GM23248 (cell line): Measurements from ENCODE around the gene CRYBB2. TPM values are rescaled to one million over a fixed set of nuclear protein-coding genes. Genes with fewer than 3 reads are reported as not detected.
A peak's percentile ranks its signal among the peaks of the same experiment; 100 is the strongest.
"Not testable (repeated sequence)": the region's sequence is repeated elsewhere in the genome, so short reads cannot be mapped to it uniquely, and the experiment has no call there.

Experiments
- DNase-seq: peaks from one replicate; pipeline ENCODE4 v3.0.0-alpha.2; 2015
- H2AFZ ChIP-seq: fragments of 200-600 bp; sonication (generic); 2 replicates; pipeline ENCODE4 v1.6.1; 2016; ENCODE audit warnings: antibody characterized with exemption
- H3F3A ChIP-seq: fragments of 200-600 bp; sonication (generic); 2 replicates; pipeline ENCODE4 v1.6.1; 2016; ENCODE audit warnings: mild to moderate bottlenecking, antibody characterized with exemption, mixed run types; ENCODE audit not compliant: insufficient read depth
- H3K27ac ChIP-seq: fragments of 200-600 bp; sonication (generic); 2 replicates; pipeline ENCODE4 v1.5.1; 2016; ENCODE audit warnings: mild to moderate bottlenecking
- H3K27me3 ChIP-seq: fragments of 200-600 bp; sonication (generic); replicated peaks from 2 replicates; pipeline ENCODE4 v1.6.1; 2016; ENCODE audit warnings: mild to moderate bottlenecking; ENCODE audit not compliant: insufficient read depth
- H3K36me3 ChIP-seq: fragments of 200-600 bp; sonication (generic); 2 replicates; pipeline ENCODE4 v1.6.1; 2016; ENCODE audit warnings: low read depth, mild to moderate bottlenecking
- H3K4me1 ChIP-seq: fragments of 200-600 bp; sonication (generic); 2 replicates; pipeline ENCODE4 v1.6.1; 2016; ENCODE audit warnings: mild to moderate bottlenecking; ENCODE audit not compliant: insufficient read depth
- H3K4me2 ChIP-seq: fragments of 200-600 bp; sonication (generic); one replicate; pipeline ENCODE4 v1.6.1; 2016; ENCODE audit warnings: mild to moderate bottlenecking; ENCODE audit not compliant: unreplicated experiment
- H3K4me3 ChIP-seq: fragments of 200-600 bp; sonication (generic); 2 replicates; pipeline ENCODE4 v1.5.1; 2016; ENCODE audit warnings: mild to moderate bottlenecking
- H3K79me2 ChIP-seq: fragments of 200-600 bp; sonication (generic); 2 replicates; pipeline ENCODE4 v1.6.1; 2016; ENCODE audit warnings: mild to moderate bottlenecking; ENCODE audit not compliant: insufficient read depth
- H3K9ac ChIP-seq: fragments of 200-600 bp; sonication (generic); 2 replicates; pipeline ENCODE4 v1.6.1; 2016; ENCODE audit warnings: mild to moderate bottlenecking
- H3K9me2 ChIP-seq: fragments of 200-600 bp; sonication (generic); 2 replicates; pipeline ENCODE4 v1.6.1; 2016; ENCODE audit warnings: mixed run types, mild to moderate bottlenecking, moderate library complexity; ENCODE audit not compliant: insufficient read depth
- H3K9me3 ChIP-seq: fragments of 200-600 bp; sonication (generic); one replicate; pipeline ENCODE4 v1.6.1; 2017; ENCODE audit warnings: low read depth
- H4K20me1 ChIP-seq: fragments of 200-600 bp; sonication (generic); 2 replicates; pipeline ENCODE4 v1.6.0; 2016; ENCODE audit not compliant: insufficient read depth
- EZH2 ChIP-seq: fragments of 200-600 bp; sonication (generic); IDR thresholded peaks from 2 replicates; pipeline ENCODE4 v1.6.1; 2018; ENCODE audit warnings: antibody characterized with exemption, mild to moderate bottlenecking; ENCODE audit not compliant: insufficient read depth, poor library complexity, severe bottlenecking
- EZH2phosphoT487 ChIP-seq: fragments of 200-600 bp; sonication (generic); IDR thresholded peaks from 2 replicates; pipeline ENCODE4 v1.6.1; 2018; ENCODE audit warnings: antibody characterized with exemption, moderate library complexity, mild to moderate bottlenecking, low read depth; ENCODE audit not compliant: insufficient read depth
- WGBS, 2 experiments: methylation state at CpG; one replicate each; pipeline ENCODE4 v1.1.6; 2015 to 2017; ENCODE audit warnings: low lambda C conversion rate in 2 of 2, low coverage in 1 of 2; ENCODE audit errors: missing lambda C conversion rate in 2 of 2; 5-methylcytosine and 5-hydroxymethylcytosine counted together
- in situ Hi-C: fragments of 300-500 bp; cut with MboI; formaldehyde crosslinking; loops from 2 replicates; pipeline ENCODE4 v1.15.0; 2020
- polyA plus RNA-seq: library from polyadenylated mRNA; unstranded; fragments of >200 nt; fragmentation: Nextera tagmentation; extraction: Ambion mirVana; gene quantifications from 2 replicates; pipeline ENCODE4 v1.2.1, GENCODE V29; 2016
- total RNA-seq: library from RNA; depleted of rRNA; stranded (reverse); fragments of >200 nt; shearing (Covaris generic); gene quantifications from 2 replicates; pipeline ENCODE4 v1.2.3, GENCODE V29; 2014

The CRYBB2 gene
- total and polyA plus RNA-seq, 2 experiments from 2014 or later, result not detected

DNA sequence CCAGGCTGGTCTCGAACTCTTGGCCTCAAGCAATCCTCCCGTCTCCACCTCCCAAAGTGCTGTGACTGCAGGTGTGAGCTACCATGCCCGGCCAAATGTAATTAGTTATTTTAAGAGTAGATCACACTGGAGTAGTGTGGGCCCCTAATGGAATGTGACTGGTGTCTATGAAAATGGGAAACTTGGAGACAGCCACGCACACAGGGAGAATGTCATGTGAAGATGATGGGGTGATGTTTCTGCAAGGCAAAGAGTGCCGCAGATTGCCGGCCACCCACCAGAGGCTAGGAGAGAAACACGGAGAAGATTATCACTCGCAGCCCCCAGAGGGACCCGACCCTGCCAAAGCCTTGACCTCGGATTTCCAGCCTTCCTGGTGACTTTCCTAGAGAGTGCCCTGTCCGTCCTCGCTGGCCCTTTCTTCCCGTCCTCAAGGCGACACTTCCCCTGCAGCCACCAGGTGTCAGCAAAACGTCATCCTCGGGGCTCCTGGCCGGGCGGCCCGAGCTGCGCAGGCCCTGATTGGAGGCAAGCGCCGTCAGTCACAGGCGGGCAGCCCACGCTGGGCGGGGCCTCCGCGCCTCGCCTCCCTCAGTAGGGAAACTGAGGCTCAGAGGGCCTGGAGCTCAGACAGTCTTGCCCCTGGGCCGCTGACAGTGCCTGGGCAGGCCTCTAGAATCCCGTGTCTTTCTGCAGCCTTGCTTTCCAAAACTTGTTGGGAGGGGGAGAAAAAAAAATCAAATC lies 16.3 kb downstream of the CRYBB2 start:
- no peak overlapping the region for H3K27ac ChIP-seq
- no peaks in the 10 kb centered on the region for H3F3A ChIP-seq
- TF ChIP-seq EZH2, result no peak
- no peak for TF ChIP-seq EZH2phosphoT487
- H3K9me3 ChIP-seq, result no peaks in the 10 kb centered on the region
- no peaks in the 10 kb centered on the region for H3K9me2 ChIP-seq
- no peaks in the 10 kb centered on the region for H3K4me1 ChIP-seq
- peak; percentile 71 for DNase-seq
- in situ Hi-C loops, result no loop called here
- no peak overlapping the region for H2AFZ ChIP-seq
- no peaks in the 10 kb centered on the region; the same call in 1 of the 2 replicates for H3K27me3 ChIP-seq
- no peaks in the 10 kb centered on the region for H4K20me1 ChIP-seq
- no peak overlapping the region for H3K4me3 ChIP-seq
- no peak overlapping the region for H3K9ac ChIP-seq
- no peaks in the 10 kb centered on the region for H3K36me3 ChIP-seq
- H3K79me2 ChIP-seq, result no peaks in the 10 kb centered on the region
- WGBS, 2 experiments, result 15% methylated on average over 29 to 30 of the region's 30 CpGs
- no peak overlapping the region for H3K4me2 ChIP-seq

DNA sequence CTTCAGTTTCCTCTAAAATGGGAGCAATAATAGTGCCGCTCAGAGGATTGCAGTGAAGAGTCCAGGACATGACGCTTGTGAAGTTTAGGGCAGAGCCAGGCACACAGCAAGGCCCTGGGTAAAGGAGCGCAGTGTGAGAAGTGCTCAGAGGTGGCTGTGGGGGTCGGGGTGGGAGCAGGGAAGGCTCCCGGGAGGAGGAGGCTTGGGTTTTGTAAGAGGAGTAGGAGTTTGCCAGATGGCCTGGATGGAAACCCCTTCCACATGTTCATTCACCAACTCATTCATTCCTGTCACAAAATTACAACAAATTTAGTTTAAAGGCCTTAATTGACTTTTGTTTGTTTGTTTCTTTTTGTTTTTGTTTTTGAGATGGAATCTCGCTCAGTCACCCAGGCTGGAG lies 17.0 kb downstream of the CRYBB2 start:
- no peaks in the 10 kb centered on the region for H3K36me3 ChIP-seq
- no peaks in the 10 kb centered on the region for H3K9me3 ChIP-seq
- no peaks in the 10 kb centered on the region for H3F3A ChIP-seq
- H3K4me3 ChIP-seq, result no peak overlapping the region
- no peak overlapping the region for H3K9ac ChIP-seq
- TF ChIP-seq EZH2 (no peak), EZH2phosphoT487 (no peak)
- H3K9me2 ChIP-seq, result no peaks in the 10 kb centered on the region
- H3K27ac ChIP-seq, result no peak overlapping the region
- H3K27me3 ChIP-seq, result no peaks in the 10 kb centered on the region; the same call in 1 of the 2 replicates
- H3K79me2 ChIP-seq, result no peaks in the 10 kb centered on the region
- in situ Hi-C loops, result no loop called here
- no peak overlapping the region for H2AFZ ChIP-seq
- no peak overlapping the region for H3K4me2 ChIP-seq
- DNase-seq, result no peak
- 61 to 64% methylated on average over 6 of the region's 6 CpGs for WGBS, 2 experiments
- no peaks in the 10 kb centered on the region for H4K20me1 ChIP-seq
- H3K4me1 ChIP-seq, result no peaks in the 10 kb centered on the region

DNA sequence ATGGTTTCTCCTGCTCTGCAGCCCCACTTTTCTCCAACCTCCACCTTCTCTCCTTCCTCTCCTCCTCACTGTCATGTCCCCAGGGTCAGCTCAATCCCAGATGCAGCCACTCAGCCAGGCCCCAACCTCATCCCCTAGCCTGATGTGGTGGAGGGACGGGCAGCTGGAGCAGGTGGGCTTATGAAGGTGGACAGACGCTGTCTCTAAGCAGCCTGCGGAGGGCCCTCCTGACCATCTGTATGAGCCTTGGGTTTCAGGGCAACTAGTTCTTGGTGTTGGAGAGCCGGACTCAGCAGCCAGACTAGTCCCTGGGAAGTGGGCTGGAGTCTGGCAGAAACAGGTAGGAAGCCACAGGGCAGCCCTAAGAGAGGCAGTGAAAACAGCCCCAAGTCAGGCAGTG lies 18.1 kb downstream of the CRYBB2 start:
- Histone ChIP-seq H3K27ac (no peak overlapping the region), H3K4me3 (no peak overlapping the region), H3K4me2 (no peak overlapping the region), H3K9me3 (no peaks in the 10 kb centered on the region), H3K9ac (no peak overlapping the region), H3K27me3 (no peaks in the 10 kb centered on the region; the same call in 1 of the 2 replicates), H3K4me1 (no peaks in the 10 kb centered on the region), H4K20me1 (no peaks in the 10 kb centered on the region), H3F3A (no peaks in the 10 kb centered on the region), H2AFZ (no peak overlapping the region), H3K79me2 (no peaks in the 10 kb centered on the region), H3K36me3 (no peaks in the 10 kb centered on the region), H3K9me2 (no peaks in the 10 kb centered on the region)
- in situ Hi-C loops, result no loop called here
- no peak for TF ChIP-seq EZH2phosphoT487
- no peak for TF ChIP-seq EZH2
- 42 to 45% methylated on average over 4 of the region's 4 CpGs for WGBS, 2 experiments
- DNase-seq, result no peak

DNA sequence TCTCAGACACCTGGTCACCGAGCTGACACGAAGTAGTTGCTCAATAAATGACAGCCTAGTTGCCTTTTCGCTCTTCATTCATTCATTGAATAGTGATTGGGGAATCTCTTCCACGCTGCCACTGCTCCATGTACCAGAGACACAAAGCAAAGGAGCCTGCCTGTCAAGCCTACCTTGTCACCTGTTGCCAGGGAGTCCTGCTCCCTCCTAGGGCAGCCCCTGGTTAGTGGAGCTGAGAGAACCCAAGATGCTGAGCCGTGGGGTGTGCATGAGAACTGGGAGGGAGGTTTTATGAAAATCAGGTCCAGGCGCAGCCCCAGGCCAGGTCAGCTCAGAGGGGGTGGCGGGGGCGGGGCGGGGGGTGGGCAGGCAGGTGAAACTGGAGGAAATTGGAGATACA lies 18.6 kb downstream of the CRYBB2 start:
- 47 to 49% methylated on average over 7 to 9 of the region's 9 CpGs for WGBS, 2 experiments
- H3K4me1 ChIP-seq, H3K9ac ChIP-seq, in situ Hi-C loops, DNase-seq, H3K4me2 ChIP-seq, H3F3A ChIP-seq, H3K27ac ChIP-seq, H3K27me3 ChIP-seq, H3K79me2 ChIP-seq, H3K36me3 ChIP-seq, H3K4me3 ChIP-seq, H2AFZ ChIP-seq, H4K20me1 ChIP-seq, H3K9me3 ChIP-seq, H3K9me2 ChIP-seq: not testable (repeated sequence)

DNA sequence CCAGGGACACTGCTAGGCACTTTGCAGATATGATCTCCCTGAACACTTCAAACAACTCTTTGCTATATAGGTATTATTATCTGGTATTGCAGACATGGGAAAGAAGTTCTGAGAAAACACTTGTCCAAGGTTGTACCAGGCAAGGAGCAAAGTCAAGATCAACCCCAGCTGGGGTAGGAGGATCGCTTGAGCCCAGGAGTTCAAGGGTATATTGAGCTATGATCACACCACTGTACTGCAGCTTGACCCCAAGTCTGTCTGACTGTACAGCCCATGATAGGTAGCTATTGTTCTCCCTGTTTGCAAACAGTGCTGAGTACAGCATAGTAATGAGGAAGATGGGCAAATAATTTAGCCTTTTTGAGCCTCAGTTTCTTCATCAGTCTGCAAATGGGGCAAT lies 35.7 kb downstream of the CRYBB2 start:
- WGBS, 2 experiments, result 22 to 38% methylated on average over 1 of the region's 1 CpG
- H3K9me2 ChIP-seq, H4K20me1 ChIP-seq, H3K4me1 ChIP-seq, H3K4me3 ChIP-seq, H3K9ac ChIP-seq, in situ Hi-C loops, H3F3A ChIP-seq, H3K27me3 ChIP-seq, H3K27ac ChIP-seq, H2AFZ ChIP-seq, H3K4me2 ChIP-seq, H3K36me3 ChIP-seq, DNase-seq, H3K9me3 ChIP-seq, H3K79me2 ChIP-seq: not testable (repeated sequence)

DNA sequence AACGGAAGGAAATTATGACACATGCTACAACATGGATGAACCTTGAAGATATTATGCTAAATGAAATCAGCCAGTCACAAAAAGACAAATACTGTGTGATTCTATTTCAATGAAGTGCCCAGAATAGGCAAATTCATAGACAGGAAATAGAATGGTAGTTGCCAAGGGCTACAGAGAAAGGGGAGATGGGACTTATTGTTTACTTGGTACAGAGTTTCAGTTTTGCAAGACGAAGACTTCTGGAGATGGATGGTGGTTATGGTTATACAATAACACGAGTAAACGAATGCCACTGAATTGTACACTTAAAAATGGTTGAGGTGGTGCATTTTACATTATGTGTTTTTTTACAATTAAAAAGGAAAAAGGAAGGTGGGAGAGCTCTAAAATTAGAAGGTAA lies 48.1 kb downstream of the CRYBB2 start:
- not testable (repeated sequence) for H3K79me2 ChIP-seq, H3K27me3 ChIP-seq, H3K9me2 ChIP-seq, H4K20me1 ChIP-seq, DNase-seq, H3K36me3 ChIP-seq, H3K4me2 ChIP-seq, H2AFZ ChIP-seq, H3K27ac ChIP-seq, H3F3A ChIP-seq, H3K4me1 ChIP-seq, H3K4me3 ChIP-seq, H3K9me3 ChIP-seq, H3K9ac ChIP-seq
- in situ Hi-C loops, result loop anchor here (5.0 kb wide), 1 partner anchor 255 kb away; no protein-coding TSS in a partner anchor
- 38 to 44% methylated on average over 4 of the region's 4 CpGs for WGBS, 2 experiments

DNA sequence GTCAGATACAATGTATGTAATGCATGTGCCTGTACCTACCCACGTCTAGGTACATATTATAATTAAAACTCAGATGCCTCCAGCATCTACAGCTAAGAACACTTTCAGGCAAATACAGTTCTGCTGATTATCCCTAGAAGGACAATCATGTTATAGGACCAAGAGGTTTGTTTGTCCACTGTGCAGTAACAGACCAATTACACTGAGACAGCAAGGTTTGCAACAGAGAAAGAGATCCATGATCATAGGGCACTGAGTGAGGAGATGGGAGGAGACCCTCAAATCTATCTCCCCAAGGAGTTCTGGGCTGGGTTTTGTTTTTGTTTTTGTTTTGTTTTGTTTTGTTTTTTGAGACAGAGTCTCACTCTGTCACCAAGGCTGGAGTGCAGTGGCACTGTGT lies 49.5 kb downstream of the CRYBB2 start:
- not testable (repeated sequence) for DNase-seq, H3K9me2 ChIP-seq, H3K36me3 ChIP-seq, H3K27ac ChIP-seq, H3F3A ChIP-seq, H3K27me3 ChIP-seq, H3K79me2 ChIP-seq, H2AFZ ChIP-seq, H3K4me3 ChIP-seq, H4K20me1 ChIP-seq, H3K9me3 ChIP-seq, H3K4me2 ChIP-seq, H3K4me1 ChIP-seq, H3K9ac ChIP-seq
- in situ Hi-C loops, result loop anchor here (5.0 kb wide), 1 partner anchor 253 kb away; no protein-coding TSS in a partner anchor
- 15 to 35% methylated on average over 1 of the region's 1 CpG for WGBS, 2 experiments
